Esophagus muscularis mucosa (tissue), 4 donors: ENCODE results near the gene GAPVD1.

ENCODE experiments used
- CTCF ChIP-seq, 3 experiments: fragments of 200-600 bp in 2 of 3; fragments of 450-650 bp in 1 of 3; sonication (generic) in 2 of 3; IDR thresholded peaks; one replicate each; pipeline ENCODE4 v1.5.1; 2017 to 2019; ENCODE audit warnings: antibody characterized with exemption in 3 of 3, mild to moderate bottlenecking in 2 of 3, moderate library complexity in 1 of 3
- EP300 ChIP-seq: sonication (generic); formaldehyde crosslinking; IDR thresholded peaks from one replicate; pipeline ENCODE4 v1.6.1; 2017; ENCODE audit warnings: antibody characterized with exemption
- POLR2A ChIP-seq: fragments of 450-650 bp; IDR thresholded peaks from one replicate; pipeline ENCODE4 v1.6.1; 2017; ENCODE audit warnings: antibody characterized with exemption, moderate library complexity, mild to moderate bottlenecking, low read depth
- POLR2AphosphoS5 ChIP-seq, 2 donors: sonication (generic); formaldehyde crosslinking; IDR thresholded peaks; one replicate each; pipeline ENCODE4 v1.6.1; 2017; ENCODE audit warnings: antibody characterized with exemption in 2 of 2

GRCh38 chr9:125372441-125373226, 111.0 kb downstream of the GAPVD1 start:
- TF ChIP-seq POLR2AphosphoS5 (IDR thresholded peaks at IDR 0.05), result no peak
- no peak for TF ChIP-seq CTCF (IDR thresholded peaks at IDR 0.05)
- TF ChIP-seq EP300, result no peak
- no peak for TF ChIP-seq POLR2A
